Vagina (tissue), 2 donors: ENCODE data around the gene TSC22D1.

Experiments used
- CTCF ChIP-seq, 3 experiments: fragments of 450-650 bp in 2 of 3; fragments of 200-600 bp in 1 of 3; sonication (generic) in 1 of 3; IDR thresholded peaks; one replicate each; pipeline ENCODE4 v1.5.1; 2017 to 2019; ENCODE audit warnings: antibody characterized with exemption in 3 of 3, mild to moderate bottlenecking in 2 of 3, moderate library complexity in 2 of 3
- POLR2A ChIP-seq, 2 donors: fragments of 450-650 bp; IDR thresholded peaks; one replicate each; pipeline ENCODE4 v1.6.1; 2017; ENCODE audit warnings: antibody characterized with exemption in 2 of 2, mild to moderate bottlenecking in 2 of 2, moderate library complexity in 2 of 2
- POLR2AphosphoS5 ChIP-seq, 2 donors: sonication (generic); formaldehyde crosslinking; IDR thresholded peaks; one replicate each; pipeline ENCODE4 v1.9.0; 2017; ENCODE audit warnings: antibody characterized with exemption in 2 of 2, mild to moderate bottlenecking in 2 of 2, low read depth in 1 of 2; ENCODE audit not compliant: insufficient read depth in 1 of 2

- TF ChIP-seq CTCF (IDR thresholded peaks at IDR 0.05) (no peak), POLR2A (IDR thresholded peaks at IDR 0.05) (no peak), POLR2AphosphoS5 (IDR thresholded peaks at IDR 0.05; ENCODE audit: insufficient read depth in 1 of 2, low read depth in 1 of 2) (no peak)
Measured at GRCh38 chr13:44415815-44416214, 160.3 kb downstream of the TSC22D1 start.
